Hepatocyte (in vitro differentiated cells): ENCODE results near the gene GZF1.

ENCODE experiments used
- EZH2phosphoT487 ChIP-seq: fragments of 200-600 bp; sonication (generic); IDR thresholded peaks from one replicate; pipeline ENCODE4 v1.6.1; 2018; ENCODE audit warnings: antibody characterized with exemption, mild to moderate bottlenecking, low read depth, moderate library complexity; ENCODE audit not compliant: unreplicated experiment, severe bottlenecking
- TF ChIP-seq, protein P1 (sequence below): fragments of 200-600 bp; sonication (generic); IDR thresholded peaks from 2 replicates; pipeline ENCODE4 v1.5.1; 2016; ENCODE audit warnings: antibody characterized with exemption, mild to moderate bottlenecking; ENCODE audit not compliant: poor library complexity

- TF ChIP-seq, protein P1, sequence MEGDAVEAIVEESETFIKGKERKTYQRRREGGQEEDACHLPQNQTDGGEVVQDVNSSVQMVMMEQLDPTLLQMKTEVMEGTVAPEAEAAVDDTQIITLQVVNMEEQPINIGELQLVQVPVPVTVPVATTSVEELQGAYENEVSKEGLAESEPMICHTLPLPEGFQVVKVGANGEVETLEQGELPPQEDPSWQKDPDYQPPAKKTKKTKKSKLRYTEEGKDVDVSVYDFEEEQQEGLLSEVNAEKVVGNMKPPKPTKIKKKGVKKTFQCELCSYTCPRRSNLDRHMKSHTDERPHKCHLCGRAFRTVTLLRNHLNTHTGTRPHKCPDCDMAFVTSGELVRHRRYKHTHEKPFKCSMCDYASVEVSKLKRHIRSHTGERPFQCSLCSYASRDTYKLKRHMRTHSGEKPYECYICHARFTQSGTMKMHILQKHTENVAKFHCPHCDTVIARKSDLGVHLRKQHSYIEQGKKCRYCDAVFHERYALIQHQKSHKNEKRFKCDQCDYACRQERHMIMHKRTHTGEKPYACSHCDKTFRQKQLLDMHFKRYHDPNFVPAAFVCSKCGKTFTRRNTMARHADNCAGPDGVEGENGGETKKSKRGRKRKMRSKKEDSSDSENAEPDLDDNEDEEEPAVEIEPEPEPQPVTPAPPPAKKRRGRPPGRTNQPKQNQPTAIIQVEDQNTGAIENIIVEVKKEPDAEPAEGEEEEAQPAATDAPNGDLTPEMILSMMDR = no peak
- no peak for TF ChIP-seq EZH2phosphoT487
Observed at GRCh38 chr20:23344336-23344735, 17.6 kb upstream of the GZF1 start.
